B cell (primary cell): ENCODE results near the gene PSPC1. TPM values are rescaled to one million over a fixed set of nuclear protein-coding genes. Genes with fewer than 3 reads are reported as not detected.

Source experiments
- ATAC-seq: fragments of 200-7000 bp; cut with Tn5 transposase; one replicate; pipeline ENCODE4 v1.10.0; 2021; ENCODE audit warnings: low read depth, mild to moderate bottlenecking, moderate number of reproducible peaks, moderate library complexity
- CTCF ChIA-PET: fragments of 350-600 bp; sonication (Branson Sonifier 250); formaldehyde crosslinking; loops from one replicate; lab custom pipeline; 2021; ENCODE audit warnings: antibody characterized with exemption, inconsistent platforms; lab: Charles Lee
- POLR2A ChIA-PET: fragments of 350-600 bp; sonication (Branson Sonifier 250); formaldehyde crosslinking; loops from one replicate; lab custom pipeline; 2021; ENCODE audit warnings: antibody characterized with exemption; lab: Charles Lee
- DNase-seq: peaks from one replicate; pipeline ENCODE4 v3.0.0; 2013
- H2AFZ ChIP-seq: 2 replicates; pipeline ENCODE4 v1.6.1; 2012; ENCODE audit warnings: mild to moderate bottlenecking, low read depth, low read length; ENCODE audit not compliant: insufficient read depth, poor library complexity, severe bottlenecking
- H3K27ac ChIP-seq, 2 donors: 1 replicate in 1 of 2; 2 replicates in 1 of 2; pipeline ENCODE4 v1.5.1; 2012 to 2013; ENCODE audit warnings: low read length in 2 of 2, mild to moderate bottlenecking in 2 of 2, moderate library complexity in 1 of 2
- H3K27me3 ChIP-seq, 4 experiments: fragments of 200-600 bp in 1 of 4; sonication (generic) in 1 of 4; replicated peaks in 1 of 4; 1 replicate in 2 of 4; 2 replicates in 2 of 4; pipeline versions ENCODE4 v1.6.1 to v1.7.0; 2013 to 2016; ENCODE audit warnings: low read length in 3 of 4, mild to moderate bottlenecking in 2 of 4, mixed read lengths in 1 of 4, moderate library complexity in 1 of 4; ENCODE audit not compliant: insufficient read depth in 4 of 4, control insufficient read depth in 3 of 4; ENCODE audit errors: control extremely low read depth in 1 of 4
- H3K36me3 ChIP-seq, 2 experiments: replicated peaks in 1 of 2; 1 replicate in 1 of 2; 2 replicates in 1 of 2; pipeline versions ENCODE4 v1.6.1 to v1.7.1; 2013; ENCODE audit warnings: low read length in 1 of 2; ENCODE audit not compliant: insufficient read depth in 2 of 2, control insufficient read depth in 1 of 2; ENCODE audit errors: control extremely low read depth in 1 of 2, extremely low read depth in 1 of 2
- H3K4me1 ChIP-seq, 2 donors: fragments of 200-600 bp in 1 of 2; sonication (generic) in 1 of 2; 1 replicate in 1 of 2; 2 replicates in 1 of 2; pipeline versions ENCODE4 v1.5.1 to v1.6.1; 2013 to 2017; ENCODE audit warnings: low read length in 2 of 2; ENCODE audit not compliant: control insufficient read depth in 2 of 2, insufficient read depth in 2 of 2
- H3K4me2 ChIP-seq: replicated peaks from 2 replicates; pipeline ENCODE3; 2012; ENCODE audit warnings: mild to moderate bottlenecking, low read depth, low read length; ENCODE audit not compliant: poor library complexity, severe bottlenecking
- H3K4me3 ChIP-seq, 5 experiments: fragments of 200-600 bp in 1 of 5; sonication (generic) in 1 of 5; 1 replicate in 3 of 5; 2 replicates in 2 of 5; pipeline versions ENCODE4 v1.5.1 to v1.7.0; 2011 to 2016; ENCODE audit warnings: low read length in 4 of 5, mild to moderate bottlenecking in 4 of 5, low read depth in 2 of 5, control low read depth in 1 of 5, moderate library complexity in 1 of 5; ENCODE audit not compliant: insufficient read depth in 1 of 5; ENCODE audit errors: control extremely low read depth in 1 of 5, extremely low read depth in 1 of 5
- H3K79me2 ChIP-seq: fragments of 200-600 bp; sonication (generic); one replicate; pipeline ENCODE4 v1.6.0; 2016; ENCODE audit warnings: low read length; ENCODE audit not compliant: control insufficient read depth, insufficient read depth
- H3K9ac ChIP-seq: fragments of 200-600 bp; sonication (generic); 2 replicates; pipeline ENCODE4 v1.6.1; 2017; ENCODE audit warnings: mild to moderate bottlenecking, low read length, moderate library complexity
- H3K9me3 ChIP-seq, 3 donors: one replicate each; pipeline versions ENCODE4 v1.6.1 to v1.7.1; 2013; ENCODE audit warnings: low read length in 2 of 3; ENCODE audit not compliant: control insufficient read depth in 2 of 3, insufficient read depth in 1 of 3; ENCODE audit errors: control extremely low read depth in 1 of 3
- H4K20me1 ChIP-seq: 2 replicates; pipeline ENCODE4 v1.6.0; 2012; ENCODE audit warnings: mild to moderate bottlenecking, low read length; ENCODE audit not compliant: insufficient read depth, control insufficient read depth, poor library complexity, severe bottlenecking
- H3K27ac Mint-ChIP-seq: one replicate; pipeline ENCODE4 v1.8.0; 2021; ENCODE audit warnings: mixed read lengths
- H3K27me3 Mint-ChIP-seq: one replicate; pipeline ENCODE4 v1.8.0; 2021; ENCODE audit warnings: mixed read lengths
- H3K4me1 Mint-ChIP-seq: one replicate; pipeline ENCODE4 v1.8.0; 2021; ENCODE audit warnings: mixed read lengths
- H3K4me3 Mint-ChIP-seq: one replicate; pipeline ENCODE4 v1.8.0; 2021; ENCODE audit warnings: mixed read lengths
- H3K9me3 Mint-ChIP-seq: one replicate; pipeline ENCODE4 v1.8.0; 2022; ENCODE audit warnings: mixed read lengths; ENCODE audit not compliant: insufficient read depth
- EZH2 ChIP-seq: IDR thresholded peaks from 2 replicates; pipeline ENCODE4 v1.6.1; 2012; ENCODE audit warnings: borderline replicate concordance, low read depth, mild to moderate bottlenecking, moderate library complexity, low read length; ENCODE audit not compliant: insufficient read depth, poor library complexity, severe bottlenecking
- WGBS: methylation state at CpG from one replicate; pipeline ENCODE4 v1.1.5; 2013; ENCODE audit warnings: missing lambda C conversion rate; ENCODE audit not compliant: insufficient coverage; 5-methylcytosine and 5-hydroxymethylcytosine counted together
- intact Hi-C: fragments of 100-400 bp; cut with micrococcal nuclease; formaldehyde crosslinking; loops from one replicate; pipeline ENCODE4 v1.10.0; 2022
- polyA plus RNA-seq: library from polyadenylated mRNA; depleted of rRNA; stranded (reverse); fragments of >200 nt; gene quantifications from 2 replicates; pipeline ENCODE4 v1.2.3, GENCODE V29; 2012
- total RNA-seq, 2 donors: library from RNA; stranded (reverse); fragments of 120-200 nt in 1 of 2; gene quantifications; 1 replicate in 1 of 2; 2 replicates in 1 of 2; pipeline versions ENCODE4 v1.2.3 to v1.2.4, GENCODE V29; 2013 to 2022
- TF ChIP-seq, protein P1 (sequence below): fragments of 200-600 bp; IDR thresholded peaks from one replicate; pipeline ENCODE4 v1.8.0; 2022; ENCODE audit warnings: antibody characterized with exemption, mild to moderate bottlenecking

The PSPC1 gene
- total and polyA plus RNA-seq, 2 donors (not counting 1 experiment from before 2014, with no cell fraction given), result 55.3 to 121 TPM

DNA sequence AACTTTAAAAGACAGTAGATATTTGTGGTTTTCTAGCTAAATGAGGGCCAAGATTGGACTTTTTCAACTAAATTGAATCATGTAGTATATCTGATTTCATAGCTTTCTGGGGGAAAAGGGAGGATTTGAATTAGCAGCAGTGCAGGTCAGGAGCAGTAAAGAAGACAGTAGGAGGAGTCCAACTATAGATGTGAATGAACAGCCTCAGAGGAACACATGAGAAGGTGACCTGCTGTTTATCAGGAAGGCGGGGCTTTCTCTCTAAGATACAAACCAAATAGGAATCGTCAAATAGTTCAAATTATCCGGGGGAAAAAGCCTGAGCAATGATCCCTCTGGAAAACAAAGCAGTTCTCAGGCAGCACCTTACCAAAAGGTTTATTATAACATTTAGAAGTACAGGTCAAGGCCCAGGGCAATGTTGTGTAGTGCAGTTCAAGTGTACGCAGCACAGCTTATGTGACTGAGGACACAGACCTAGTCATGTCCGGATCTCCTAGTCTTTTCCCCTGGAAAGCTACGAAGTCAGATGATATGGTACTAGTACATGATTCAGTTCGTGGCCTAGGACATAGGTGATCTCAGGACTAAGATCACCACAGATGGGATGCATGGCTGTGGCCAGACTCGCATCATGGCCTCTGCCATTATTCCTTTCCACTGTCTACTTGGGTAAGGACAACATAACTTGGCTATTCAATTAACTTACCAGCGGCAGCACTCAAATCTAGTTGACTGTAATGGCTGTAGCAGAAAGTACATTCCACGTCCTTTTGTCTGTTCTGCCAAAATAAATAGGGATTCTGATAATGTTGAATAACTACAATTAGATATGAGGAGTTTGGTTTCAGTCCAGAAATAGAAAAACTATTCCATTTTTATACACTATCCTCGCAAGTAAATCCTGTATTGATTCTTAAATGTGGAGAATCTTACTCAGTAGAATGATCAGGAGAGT is 109.0 kb downstream of the PSPC1 start:
- no peak overlapping the region for H3K9ac ChIP-seq
- H3K4me1 ChIP-seq, result peaks cover 7 to 9% of the 10 kb centered on the region in 2 donors
- Mint-ChIP-seq H3K27me3 (no peaks in the 10 kb centered on the region), H3K4me3 (no peak overlapping the region), H3K9me3 (no peaks in the 10 kb centered on the region), H3K27ac (peak overlapping the region; percentile 41), H3K4me1 (peaks cover 14% of the 10 kb centered on the region)
- no peaks in the 10 kb centered on the region for H3K9me3 ChIP-seq
- DNase-seq (no peak), ATAC-seq (no peak)
- H3K27ac ChIP-seq, result peak overlapping the region in 1 of 2 donors; percentile 42
- H3K4me3 ChIP-seq, result no peak overlapping the region
- H3K4me2 ChIP-seq, result no peak overlapping the region
- 97% methylated on average over 7 of the region's 11 CpGs for WGBS
- POLR2A ChIA-PET, result no interaction called here
- H3K36me3 ChIP-seq, result peaks cover 3 to 69% of the 10 kb centered on the region in 2 experiments
- intact Hi-C loops, result no loop called here
- H3K27me3 ChIP-seq, result no peaks in the 10 kb centered on the region
- H4K20me1 ChIP-seq, result no peaks in the 10 kb centered on the region
- TF ChIP-seq EZH2, result no peak
- TF ChIP-seq, protein P1, sequence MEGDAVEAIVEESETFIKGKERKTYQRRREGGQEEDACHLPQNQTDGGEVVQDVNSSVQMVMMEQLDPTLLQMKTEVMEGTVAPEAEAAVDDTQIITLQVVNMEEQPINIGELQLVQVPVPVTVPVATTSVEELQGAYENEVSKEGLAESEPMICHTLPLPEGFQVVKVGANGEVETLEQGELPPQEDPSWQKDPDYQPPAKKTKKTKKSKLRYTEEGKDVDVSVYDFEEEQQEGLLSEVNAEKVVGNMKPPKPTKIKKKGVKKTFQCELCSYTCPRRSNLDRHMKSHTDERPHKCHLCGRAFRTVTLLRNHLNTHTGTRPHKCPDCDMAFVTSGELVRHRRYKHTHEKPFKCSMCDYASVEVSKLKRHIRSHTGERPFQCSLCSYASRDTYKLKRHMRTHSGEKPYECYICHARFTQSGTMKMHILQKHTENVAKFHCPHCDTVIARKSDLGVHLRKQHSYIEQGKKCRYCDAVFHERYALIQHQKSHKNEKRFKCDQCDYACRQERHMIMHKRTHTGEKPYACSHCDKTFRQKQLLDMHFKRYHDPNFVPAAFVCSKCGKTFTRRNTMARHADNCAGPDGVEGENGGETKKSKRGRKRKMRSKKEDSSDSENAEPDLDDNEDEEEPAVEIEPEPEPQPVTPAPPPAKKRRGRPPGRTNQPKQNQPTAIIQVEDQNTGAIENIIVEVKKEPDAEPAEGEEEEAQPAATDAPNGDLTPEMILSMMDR, result no peak
- CTCF ChIA-PET, result no interaction called here
- no peak overlapping the region for H2AFZ ChIP-seq
- H3K79me2 ChIP-seq, result no peaks in the 10 kb centered on the region

DNA sequence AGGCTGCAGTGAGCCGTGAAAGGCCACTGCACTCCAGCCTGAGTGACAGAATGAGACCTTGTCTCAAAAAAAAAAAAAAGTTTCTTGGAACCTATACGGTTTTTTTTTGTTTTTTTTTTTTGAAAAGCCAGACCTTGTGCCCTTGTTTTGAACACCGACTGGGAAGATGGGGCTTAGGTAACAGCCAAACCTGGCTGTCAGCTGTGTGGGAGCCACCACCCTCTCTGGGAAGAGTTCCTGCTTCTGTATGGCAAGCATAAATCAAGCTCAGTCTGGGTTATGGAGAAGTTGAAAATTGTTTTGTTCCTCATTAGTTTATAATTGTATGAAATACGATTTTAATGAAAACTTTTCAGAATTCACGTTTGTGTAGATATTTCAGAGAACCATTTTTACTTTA is 109.8 kb downstream of the PSPC1 start:
- CTCF ChIA-PET, result no interaction called here
- POLR2A ChIA-PET, result interaction anchor here (0.6 kb wide), 1 partner anchor 48 kb away, joined by 5 read pairs; no protein-coding TSS in a partner anchor
- Histone ChIP-seq H3K9ac (no peak overlapping the region), H3K4me1 (peaks cover 7 to 9% of the 10 kb centered on the region in 2 donors), H3K4me3 (no peak overlapping the region), H3K27me3 (no peaks in the 10 kb centered on the region), H2AFZ (no peak overlapping the region), H3K4me2 (no peak overlapping the region), H4K20me1 (no peaks in the 10 kb centered on the region), H3K36me3 (peaks cover 3 to 76% of the 10 kb centered on the region in 2 experiments), H3K9me3 (no peaks in the 10 kb centered on the region), H3K27ac (peak overlapping the region in 1 of 2 donors; percentile 42), H3K79me2 (no peaks in the 10 kb centered on the region)
- H3K9me3 Mint-ChIP-seq, result no peaks in the 10 kb centered on the region
- DNase-seq (no peak), ATAC-seq (no peak)
- TF ChIP-seq, protein P1, result no peak
- no peak for TF ChIP-seq EZH2
- peak overlapping the region; percentile 3 for H3K27ac Mint-ChIP-seq
- 50% methylated on average over 2 of the region's 5 CpGs for WGBS
- H3K4me3 Mint-ChIP-seq, result no peak overlapping the region
- no peaks in the 10 kb centered on the region for H3K27me3 Mint-ChIP-seq
- H3K4me1 Mint-ChIP-seq, result peaks cover 14% of the 10 kb centered on the region
- intact Hi-C loops, result no loop called here
